PC-9 (cell line): Measurements from ENCODE around the gene GABRB1.

Experiments used
- EZH2 ChIP-seq: fragments of 200-600 bp; sonication (generic); IDR thresholded peaks from 2 replicates; pipeline ENCODE4 v1.8.0; 2017; ENCODE audit warnings: antibody characterized with exemption, low read depth
- TF ChIP-seq, protein P1 (sequence below): fragments of 200-600 bp; sonication (generic); conservative IDR thresholded peaks from 2 replicates; pipeline ENCODE4 v1.6.1; 2017; ENCODE audit warnings: mixed run types, antibody characterized with exemption, mild to moderate bottlenecking, moderate library complexity

DNA sequence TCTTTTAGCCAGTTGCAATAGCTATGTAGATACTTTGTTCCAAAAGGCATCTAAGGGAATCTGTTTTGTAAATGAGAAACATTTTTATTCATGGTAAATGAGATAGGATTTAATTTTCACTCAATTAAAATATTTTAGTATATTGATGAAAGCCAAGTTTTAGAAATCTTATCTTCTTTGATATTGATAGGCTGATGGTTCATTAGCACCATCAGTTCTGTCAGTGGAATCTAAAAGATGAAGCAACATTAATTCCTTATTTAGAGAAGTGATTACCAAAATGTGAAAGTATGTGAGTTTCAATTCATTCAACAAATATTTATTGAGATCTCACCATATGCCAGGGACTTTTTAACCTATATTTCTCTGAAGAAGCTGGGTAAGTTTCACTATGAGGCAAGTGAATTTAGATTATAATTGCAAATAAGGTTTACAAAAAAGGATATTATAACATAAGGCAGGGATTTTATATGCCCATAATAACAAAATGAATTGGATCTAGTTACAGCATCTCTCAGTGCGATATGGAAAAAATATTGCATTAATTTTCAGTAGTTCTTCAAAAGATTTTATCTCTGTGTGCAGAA is 79.3 kb downstream of the GABRB1 start:
- TF ChIP-seq, protein P1, sequence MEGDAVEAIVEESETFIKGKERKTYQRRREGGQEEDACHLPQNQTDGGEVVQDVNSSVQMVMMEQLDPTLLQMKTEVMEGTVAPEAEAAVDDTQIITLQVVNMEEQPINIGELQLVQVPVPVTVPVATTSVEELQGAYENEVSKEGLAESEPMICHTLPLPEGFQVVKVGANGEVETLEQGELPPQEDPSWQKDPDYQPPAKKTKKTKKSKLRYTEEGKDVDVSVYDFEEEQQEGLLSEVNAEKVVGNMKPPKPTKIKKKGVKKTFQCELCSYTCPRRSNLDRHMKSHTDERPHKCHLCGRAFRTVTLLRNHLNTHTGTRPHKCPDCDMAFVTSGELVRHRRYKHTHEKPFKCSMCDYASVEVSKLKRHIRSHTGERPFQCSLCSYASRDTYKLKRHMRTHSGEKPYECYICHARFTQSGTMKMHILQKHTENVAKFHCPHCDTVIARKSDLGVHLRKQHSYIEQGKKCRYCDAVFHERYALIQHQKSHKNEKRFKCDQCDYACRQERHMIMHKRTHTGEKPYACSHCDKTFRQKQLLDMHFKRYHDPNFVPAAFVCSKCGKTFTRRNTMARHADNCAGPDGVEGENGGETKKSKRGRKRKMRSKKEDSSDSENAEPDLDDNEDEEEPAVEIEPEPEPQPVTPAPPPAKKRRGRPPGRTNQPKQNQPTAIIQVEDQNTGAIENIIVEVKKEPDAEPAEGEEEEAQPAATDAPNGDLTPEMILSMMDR, result no peak
- no peak for TF ChIP-seq EZH2
